HEK293 (cell line): ENCODE data around the gene PARD3.
A peak's percentile ranks its signal among the peaks of the same experiment; 100 is the strongest.

Source experiments
- CTCF ChIA-PET: fragments of 350-600 bp; formaldehyde crosslinking; extraction: SDS; loops from one replicate; lab custom pipeline; 2021; ENCODE audit warnings: antibody characterized with exemption; lab: Yijun Ruan, JAX
- POLR2A ChIA-PET: fragments of 300-600 bp; formaldehyde crosslinking; extraction: SDS; loops from one replicate; lab custom pipeline; 2020; ENCODE audit warnings: antibody characterized with exemption, inconsistent platforms; lab: Yijun Ruan, JAX
- H3K27ac ChIP-seq: fragments of 200-500 bp; sonication (Bioruptor generic); 2 replicates; pipeline ENCODE4 v1.5.1; 2014; ENCODE audit warnings: low read depth, low read length, control low read depth, inconsistent platforms; ENCODE audit errors: extremely low read depth
- H3K36me3 ChIP-seq, 2 experiments: fragments of 200-500 bp in 1 of 2; sonication (Bioruptor generic) in 1 of 2; 1 replicate in 1 of 2; 2 replicates in 1 of 2; pipeline ENCODE4 v1.5.1; 2014 to 2017; ENCODE audit warnings: inconsistent platforms in 2 of 2, low read length in 2 of 2; ENCODE audit not compliant: control insufficient read depth in 2 of 2, insufficient read depth in 1 of 2
- H3K4me1 ChIP-seq: fragments of 200-500 bp; sonication (Bioruptor generic); 2 replicates; pipeline ENCODE4 v1.5.1; 2014; ENCODE audit warnings: mild to moderate bottlenecking, low read length, inconsistent platforms; ENCODE audit not compliant: control insufficient read depth, insufficient read depth
- H3K4me3 ChIP-seq: 2 replicates; pipeline ENCODE4 v1.5.1; 2011; ENCODE audit warnings: low read depth, mild to moderate bottlenecking, control low read depth, low read length, moderate library complexity
- H3K9me3 ChIP-seq: fragments of 200-500 bp; sonication (Bioruptor generic); 2 replicates; pipeline ENCODE4 v1.5.1; 2014; ENCODE audit warnings: low read depth, low read length, inconsistent platforms; ENCODE audit not compliant: control insufficient read depth, insufficient read depth
- BCL11B ChIP-seq: fragments of 450-650 bp; formaldehyde crosslinking; IDR thresholded peaks from 2 replicates; pipeline ENCODE4 v1.5.1; 2016; ENCODE audit warnings: low read depth, missing biosample characterization, missing genetic modification characterization
- HOXA7 ChIP-seq: sonication (generic); formaldehyde crosslinking; IDR thresholded peaks from 2 replicates; pipeline ENCODE4 v1.8.1; 2022; ENCODE audit warnings: missing genetic modification reagents, borderline replicate concordance
- REPIN1 ChIP-seq: fragments of 450-650 bp; formaldehyde crosslinking; IDR thresholded peaks from 2 replicates; pipeline ENCODE4 v1.5.1; 2017; ENCODE audit warnings: missing biosample characterization, missing genetic modification characterization, low read depth
- SP7 ChIP-seq: fragments of 450-650 bp; formaldehyde crosslinking; IDR thresholded peaks from 2 replicates; pipeline ENCODE4 v1.5.1; 2016; ENCODE audit warnings: missing biosample characterization, missing genetic modification characterization
- ZBTB8A ChIP-seq: fragments of 450-650 bp; formaldehyde crosslinking; IDR thresholded peaks from 2 replicates; pipeline ENCODE4 v1.5.1; 2016; ENCODE audit warnings: missing biosample characterization, missing genetic modification characterization
- ZFP69B ChIP-seq: fragments of 450-650 bp; formaldehyde crosslinking; IDR thresholded peaks from 2 replicates; pipeline ENCODE4 v1.5.1; 2016; ENCODE audit warnings: missing biosample characterization, missing genetic modification characterization
- ZNF10 ChIP-seq: fragments of 450-650 bp; formaldehyde crosslinking; IDR thresholded peaks from 2 replicates; pipeline ENCODE4 v1.5.1; 2017; ENCODE audit warnings: missing biosample characterization, missing genetic modification characterization
- ZNF169 ChIP-seq: fragments of 450-650 bp; formaldehyde crosslinking; IDR thresholded peaks from 2 replicates; pipeline ENCODE4 v1.5.1; 2016; ENCODE audit warnings: missing biosample characterization, missing genetic modification characterization
- ZNF23 ChIP-seq: fragments of 450-650 bp; formaldehyde crosslinking; IDR thresholded peaks from 2 replicates; pipeline ENCODE4 v1.5.1; 2016; ENCODE audit warnings: missing biosample characterization, missing genetic modification characterization, borderline replicate concordance
- ZNF24 ChIP-seq: fragments of 450-650 bp; formaldehyde crosslinking; IDR thresholded peaks from 2 replicates; pipeline ENCODE4 v1.5.1; 2016; ENCODE audit warnings: missing biosample characterization, missing genetic modification characterization
- ZNF292 ChIP-seq: fragments of 450-650 bp; formaldehyde crosslinking; IDR thresholded peaks from 2 replicates; pipeline ENCODE4 v1.5.1; 2016; ENCODE audit warnings: low read depth, missing biosample characterization, missing genetic modification characterization, borderline replicate concordance
- ZNF311 ChIP-seq: fragments of 450-650 bp; formaldehyde crosslinking; IDR thresholded peaks from 2 replicates; pipeline ENCODE4 v1.5.1; 2017; ENCODE audit warnings: missing biosample characterization, missing genetic modification characterization, borderline replicate concordance
- ZNF600 ChIP-seq: fragments of 450-650 bp; formaldehyde crosslinking; IDR thresholded peaks from 2 replicates; pipeline ENCODE4 v1.5.1; 2016; ENCODE audit warnings: missing biosample characterization, missing genetic modification characterization
- ZNF777 ChIP-seq: fragments of 450-650 bp; formaldehyde crosslinking; IDR thresholded peaks from 2 replicates; pipeline ENCODE4 v1.5.1; 2017; ENCODE audit warnings: missing biosample characterization, missing genetic modification characterization, borderline replicate concordance
- TF ChIP-seq, protein P1 (sequence below): fragments of 450-650 bp; IDR thresholded peaks from 2 replicates; pipeline ENCODE4 v1.5.1; 2018; ENCODE audit warnings: missing biosample characterization, missing genetic modification characterization
- TF ChIP-seq, protein P2 (sequence below): fragments of 450-650 bp; formaldehyde crosslinking; IDR thresholded peaks from 2 replicates; pipeline ENCODE4 v1.5.1; 2017; ENCODE audit warnings: missing biosample characterization, missing genetic modification characterization
- TF ChIP-seq, protein P3 (sequence below): fragments of 450-650 bp; formaldehyde crosslinking; IDR thresholded peaks from 2 replicates; pipeline ENCODE4 v1.5.1; 2016; ENCODE audit warnings: missing biosample characterization, missing genetic modification characterization
- TF ChIP-seq, protein P4 (sequence below): fragments of 450-650 bp; formaldehyde crosslinking; IDR thresholded peaks from 2 replicates; pipeline ENCODE4 v1.5.1; 2017; ENCODE audit warnings: missing biosample characterization, missing genetic modification characterization
- TF ChIP-seq, protein P5 (sequence below): fragments of 450-650 bp; formaldehyde crosslinking; IDR thresholded peaks from 2 replicates; pipeline ENCODE4 v1.5.1; 2016; ENCODE audit warnings: missing biosample characterization, missing genetic modification characterization
- TF ChIP-seq, protein P6 (sequence below): fragments of 450-650 bp; formaldehyde crosslinking; IDR thresholded peaks from 2 replicates; pipeline ENCODE4 v1.5.1; 2016; ENCODE audit warnings: missing biosample characterization, missing genetic modification characterization

PARD3 gene

DNA sequence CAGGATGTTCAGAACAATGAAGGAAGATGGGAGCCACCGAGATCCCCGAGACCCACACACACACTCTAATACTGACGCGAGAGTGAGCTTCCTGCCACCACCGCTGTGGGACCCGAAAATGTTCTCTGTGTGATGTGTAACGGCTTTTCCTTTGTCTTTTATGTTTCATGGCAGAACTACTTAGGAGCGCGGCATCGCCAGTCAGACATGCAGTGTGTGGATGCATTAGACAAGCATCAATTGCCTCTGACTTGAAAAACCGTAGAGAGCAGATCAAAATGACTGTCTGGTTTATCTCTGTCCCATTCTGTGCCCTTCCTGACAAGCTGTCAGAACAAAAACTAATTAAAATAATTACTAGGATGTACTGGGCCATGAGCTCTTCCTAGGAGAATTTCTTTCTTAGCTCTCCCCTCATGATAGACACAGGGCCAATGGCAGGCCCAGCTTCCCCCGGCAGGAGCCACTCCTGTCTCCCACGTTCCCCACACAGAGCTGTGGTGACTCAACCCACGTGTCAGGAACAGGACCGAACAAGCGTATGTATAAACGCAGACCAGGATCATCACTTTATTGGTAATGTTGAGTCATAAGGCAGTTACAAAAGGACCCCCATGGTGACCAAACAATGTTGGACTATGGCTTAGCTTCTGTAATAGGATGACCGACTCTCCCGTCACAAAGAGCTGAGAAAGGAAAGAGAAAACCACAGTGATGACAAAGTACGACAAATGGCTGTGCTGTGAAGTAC is 705.0 kb downstream of the PARD3 start (continued):
- TF ChIP-seq, protein P1, sequence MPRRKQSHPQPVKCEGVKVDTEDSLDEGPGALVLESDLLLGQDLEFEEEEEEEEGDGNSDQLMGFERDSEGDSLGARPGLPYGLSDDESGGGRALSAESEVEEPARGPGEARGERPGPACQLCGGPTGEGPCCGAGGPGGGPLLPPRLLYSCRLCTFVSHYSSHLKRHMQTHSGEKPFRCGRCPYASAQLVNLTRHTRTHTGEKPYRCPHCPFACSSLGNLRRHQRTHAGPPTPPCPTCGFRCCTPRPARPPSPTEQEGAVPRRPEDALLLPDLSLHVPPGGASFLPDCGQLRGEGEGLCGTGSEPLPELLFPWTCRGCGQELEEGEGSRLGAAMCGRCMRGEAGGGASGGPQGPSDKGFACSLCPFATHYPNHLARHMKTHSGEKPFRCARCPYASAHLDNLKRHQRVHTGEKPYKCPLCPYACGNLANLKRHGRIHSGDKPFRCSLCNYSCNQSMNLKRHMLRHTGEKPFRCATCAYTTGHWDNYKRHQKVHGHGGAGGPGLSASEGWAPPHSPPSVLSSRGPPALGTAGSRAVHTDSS (tag by site-specific recombination) = no peak
- TF ChIP-seq ZNF24 (no peak), ZNF23 (tag by site-specific recombination) (no peak), ZNF292 (tag by site-specific recombination) (no peak), ZFP69B (tag by site-specific recombination) (no peak), REPIN1 (tag by site-specific recombination) (no peak), ZBTB8A (tag by site-specific recombination) (no peak), ZNF600 (tag by site-specific recombination) (peak; percentile 47; the same call in 1 of the 2 replicates), HOXA7 (no peak), BCL11B (no peak), ZNF10 (tag by site-specific recombination) (no peak), ZNF169 (tag by site-specific recombination) (no peak)
- TF ChIP-seq, protein P2, sequence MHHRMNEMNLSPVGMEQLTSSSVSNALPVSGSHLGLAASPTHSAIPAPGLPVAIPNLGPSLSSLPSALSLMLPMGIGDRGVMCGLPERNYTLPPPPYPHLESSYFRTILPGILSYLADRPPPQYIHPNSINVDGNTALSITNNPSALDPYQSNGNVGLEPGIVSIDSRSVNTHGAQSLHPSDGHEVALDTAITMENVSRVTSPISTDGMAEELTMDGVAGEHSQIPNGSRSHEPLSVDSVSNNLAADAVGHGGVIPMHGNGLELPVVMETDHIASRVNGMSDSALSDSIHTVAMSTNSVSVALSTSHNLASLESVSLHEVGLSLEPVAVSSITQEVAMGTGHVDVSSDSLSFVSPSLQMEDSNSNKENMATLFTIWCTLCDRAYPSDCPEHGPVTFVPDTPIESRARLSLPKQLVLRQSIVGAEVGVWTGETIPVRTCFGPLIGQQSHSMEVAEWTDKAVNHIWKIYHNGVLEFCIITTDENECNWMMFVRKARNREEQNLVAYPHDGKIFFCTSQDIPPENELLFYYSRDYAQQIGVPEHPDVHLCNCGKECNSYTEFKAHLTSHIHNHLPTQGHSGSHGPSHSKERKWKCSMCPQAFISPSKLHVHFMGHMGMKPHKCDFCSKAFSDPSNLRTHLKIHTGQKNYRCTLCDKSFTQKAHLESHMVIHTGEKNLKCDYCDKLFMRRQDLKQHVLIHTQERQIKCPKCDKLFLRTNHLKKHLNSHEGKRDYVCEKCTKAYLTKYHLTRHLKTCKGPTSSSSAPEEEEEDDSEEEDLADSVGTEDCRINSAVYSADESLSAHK (tag by site-specific recombination) = no peak
- TF ChIP-seq, protein P3, sequence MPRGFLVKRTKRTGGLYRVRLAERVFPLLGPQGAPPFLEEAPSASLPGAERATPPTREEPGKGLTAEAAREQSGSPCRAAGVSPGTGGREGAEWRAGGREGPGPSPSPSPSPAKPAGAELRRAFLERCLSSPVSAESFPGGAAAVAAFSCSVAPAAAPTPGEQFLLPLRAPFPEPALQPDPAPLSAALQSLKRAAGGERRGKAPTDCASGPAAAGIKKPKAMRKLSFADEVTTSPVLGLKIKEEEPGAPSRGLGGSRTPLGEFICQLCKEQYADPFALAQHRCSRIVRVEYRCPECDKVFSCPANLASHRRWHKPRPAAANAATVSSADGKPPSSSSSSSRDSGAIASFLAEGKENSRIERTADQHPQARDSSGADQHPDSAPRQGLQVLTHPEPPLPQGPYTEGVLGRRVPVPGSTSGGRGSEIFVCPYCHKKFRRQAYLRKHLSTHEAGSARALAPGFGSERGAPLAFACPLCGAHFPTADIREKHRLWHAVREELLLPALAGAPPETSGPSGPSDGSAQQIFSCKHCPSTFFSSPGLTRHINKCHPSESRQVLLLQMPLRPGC = no peak
- TF ChIP-seq, protein P4, sequence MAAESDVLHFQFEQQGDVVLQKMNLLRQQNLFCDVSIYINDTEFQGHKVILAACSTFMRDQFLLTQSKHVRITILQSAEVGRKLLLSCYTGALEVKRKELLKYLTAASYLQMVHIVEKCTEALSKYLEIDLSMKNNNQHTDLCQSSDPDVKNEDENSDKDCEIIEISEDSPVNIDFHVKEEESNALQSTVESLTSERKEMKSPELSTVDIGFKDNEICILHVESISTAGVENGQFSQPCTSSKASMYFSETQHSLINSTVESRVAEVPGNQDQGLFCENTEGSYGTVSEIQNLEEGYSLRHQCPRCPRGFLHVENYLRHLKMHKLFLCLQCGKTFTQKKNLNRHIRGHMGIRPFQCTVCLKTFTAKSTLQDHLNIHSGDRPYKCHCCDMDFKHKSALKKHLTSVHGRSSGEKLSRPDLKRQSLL = no peak

DNA sequence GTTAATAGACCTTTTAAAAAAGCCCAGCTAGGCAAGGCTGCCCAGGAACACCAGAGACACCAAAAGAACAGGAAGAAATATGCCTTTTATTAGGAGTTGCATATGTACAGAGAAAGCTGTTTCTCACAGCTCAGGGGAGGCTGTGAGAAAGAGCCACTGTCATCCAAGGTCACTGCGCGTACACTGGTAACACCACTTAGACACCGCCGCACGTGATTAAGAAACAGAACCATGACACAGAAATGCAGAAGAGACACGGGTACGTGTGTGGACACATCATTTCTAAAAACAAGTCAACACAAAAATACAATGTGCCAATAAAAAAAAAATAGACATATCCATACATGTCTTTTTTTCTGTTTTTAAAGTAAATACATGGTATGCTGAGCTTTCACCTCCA is 705.6 kb downstream of the PARD3 start:
- H3K4me1 ChIP-seq = no peaks in the 10 kb centered on the region
- no peak overlapping the region for H3K4me3 ChIP-seq
- no peak overlapping the region for H3K27ac ChIP-seq
- POLR2A ChIA-PET = no interaction called here
- TF ChIP-seq, protein P5, sequence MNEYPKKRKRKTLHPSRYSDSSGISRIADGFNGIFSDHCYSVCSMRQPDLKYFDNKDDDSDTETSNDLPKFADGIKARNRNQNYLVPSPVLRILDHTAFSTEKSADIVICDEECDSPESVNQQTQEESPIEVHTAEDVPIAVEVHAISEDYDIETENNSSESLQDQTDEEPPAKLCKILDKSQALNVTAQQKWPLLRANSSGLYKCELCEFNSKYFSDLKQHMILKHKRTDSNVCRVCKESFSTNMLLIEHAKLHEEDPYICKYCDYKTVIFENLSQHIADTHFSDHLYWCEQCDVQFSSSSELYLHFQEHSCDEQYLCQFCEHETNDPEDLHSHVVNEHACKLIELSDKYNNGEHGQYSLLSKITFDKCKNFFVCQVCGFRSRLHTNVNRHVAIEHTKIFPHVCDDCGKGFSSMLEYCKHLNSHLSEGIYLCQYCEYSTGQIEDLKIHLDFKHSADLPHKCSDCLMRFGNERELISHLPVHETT = no peak
- no peak for TF ChIP-seq SP7
- no peak for TF ChIP-seq ZNF311 (tag by site-specific recombination)
- TF ChIP-seq, protein P6, sequence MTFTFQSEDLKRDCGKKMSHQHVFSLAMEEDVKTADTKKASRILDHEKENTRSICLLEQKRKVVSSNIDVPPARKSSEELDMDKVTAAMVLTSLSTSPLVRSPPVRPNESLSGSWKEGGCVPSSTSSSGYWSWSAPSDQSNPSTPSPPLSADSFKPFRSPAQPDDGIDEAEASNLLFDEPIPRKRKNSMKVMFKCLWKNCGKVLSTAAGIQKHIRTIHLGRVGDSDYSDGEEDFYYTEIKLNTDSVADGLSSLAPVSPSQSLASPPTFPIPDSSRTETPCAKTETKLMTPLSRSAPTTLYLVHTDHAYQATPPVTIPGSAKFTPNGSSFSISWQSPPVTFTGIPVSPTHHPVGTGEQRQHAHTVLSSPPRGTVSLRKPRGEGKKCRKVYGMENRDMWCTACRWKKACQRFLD (tag by site-specific recombination) = no peak
- TF ChIP-seq ZNF777 (tag by site-specific recombination) = no peak
- H3K9me3 ChIP-seq = no peaks in the 10 kb centered on the region
- H3K36me3 ChIP-seq = peaks cover 0 to 6% of the 10 kb centered on the region in 2 experiments; a peak in 1 of 3 replicates
- CTCF ChIA-PET = interaction anchor here (0.6 kb wide), 1 partner anchor 874 kb away, joined by 4 read pairs; no protein-coding TSS in a partner anchor
